ENCODE data around the gene PCDHA1.

The PCDHA1 gene

GRCh38 chr5:140916325-140916724 lies 130.4 kb downstream of the PCDHA1 start:
- DNase-seq (ENCODE audit: low read depth in 2 of 2, low spot score in 1 of 2) = no peak

- DNase-seq (ENCODE audit: low read depth in 2 of 2, low spot score in 1 of 2) = no peak
Measured at GRCh38 chr5:140923601-140924000, 137.7 kb downstream of the PCDHA1 start.

GRCh38 chr5:140925806-140926442 lies 140.0 kb downstream of the PCDHA1 start, which contains the start of gene PCDHAC1:
PCDHAC1 (plus strand) TSS chr5:140926299; CDS start chr5:140926893, 594 bp downstream.
- no peak for DNase-seq (ENCODE audit: low read depth in 2 of 2, low spot score in 1 of 2)

GRCh38 chr5:140926443-140927227 lies 140.7 kb downstream of the PCDHA1 start:
- no peak for DNase-seq (ENCODE audit: low read depth in 2 of 2, low spot score in 1 of 2)

GRCh38 chr5:140927228-140927573 lies 141.3 kb downstream of the PCDHA1 start:
- no peak for DNase-seq (ENCODE audit: low read depth in 2 of 2, low spot score in 1 of 2)

- no peak for DNase-seq (ENCODE audit: low read depth in 2 of 2, low spot score in 1 of 2)
Measured at GRCh38 chr5:140934964-140935606, 149.1 kb downstream of the PCDHA1 start.

GRCh38 chr5:140946578-140946977 lies 160.6 kb downstream of the PCDHA1 start:
- DNase-seq (ENCODE audit: low read depth in 2 of 2, low spot score in 1 of 2) = no peak

- no peak for DNase-seq (ENCODE audit: low read depth in 2 of 2, low spot score in 1 of 2)
Measured at GRCh38 chr5:140951636-140952035, 165.7 kb downstream of the PCDHA1 start.

GRCh38 chr5:140953234-140953633 lies 167.3 kb downstream of the PCDHA1 start:
- DNase-seq (ENCODE audit: low read depth in 2 of 2, low spot score in 1 of 2) = no peak

GRCh38 chr5:140962190-140962589 lies 176.2 kb downstream of the PCDHA1 start:
- no peak for DNase-seq (ENCODE audit: low read depth in 2 of 2, low spot score in 1 of 2)

- no peak for DNase-seq (ENCODE audit: low read depth in 2 of 2, low spot score in 1 of 2)
Measured at GRCh38 chr5:140964356-140964755, 178.4 kb downstream of the PCDHA1 start.

- no peak for DNase-seq (ENCODE audit: low read depth in 2 of 2, low spot score in 1 of 2)
Measured at GRCh38 chr5:140965905-140966292, 180.0 kb downstream of the PCDHA1 start.

GRCh38 chr5:140966293-140967225 lies 180.6 kb downstream of the PCDHA1 start, which contains the start of gene PCDHAC2:
PCDHAC2 (plus strand) TSS chr5:140966476; CDS start chr5:140966767, 291 bp downstream.
- DNase-seq (ENCODE audit: low read depth in 2 of 2, low spot score in 1 of 2) = no peak

GRCh38 chr5:140967226-140967893 lies 181.4 kb downstream of the PCDHA1 start:
- no peak for DNase-seq (ENCODE audit: low read depth in 2 of 2, low spot score in 1 of 2)

- DNase-seq (ENCODE audit: low read depth in 2 of 2, low spot score in 1 of 2) = no peak
Measured at GRCh38 chr5:140969880-140970279, 183.9 kb downstream of the PCDHA1 start.

GRCh38 chr5:140973550-140973949 lies 187.6 kb downstream of the PCDHA1 start:
- no peak for DNase-seq (ENCODE audit: low read depth in 2 of 2, low spot score in 1 of 2)

GRCh38 chr5:140977003-140977402 lies 191.1 kb downstream of the PCDHA1 start:
- DNase-seq (ENCODE audit: low read depth in 2 of 2, low spot score in 1 of 2) = no peak

GRCh38 chr5:140978260-140978659 lies 192.3 kb downstream of the PCDHA1 start:
- DNase-seq (ENCODE audit: low read depth in 2 of 2, low spot score in 1 of 2) = no peak

- DNase-seq (ENCODE audit: low read depth in 2 of 2, low spot score in 1 of 2) = no peak
Measured at GRCh38 chr5:140978983-140979382, 193.0 kb downstream of the PCDHA1 start.

GRCh38 chr5:140982083-140982716 lies 196.3 kb downstream of the PCDHA1 start:
- DNase-seq (ENCODE audit: low read depth in 2 of 2, low spot score in 1 of 2) = no peak

Measured in stimulated activated CD8-positive, alpha-beta memory T cell treated with anti-CD3 and anti-CD28 coated beads, Interleukin-4, amount 100 ng/mL, for 1 hour (primary cell).